GM18951 (cell line): ENCODE results near the gene PGBD5.

ENCODE experiments used
- POLR2A ChIP-seq: IDR thresholded peaks from 4 replicates; pipeline ENCODE4 v1.6.1; 2011; ENCODE audit warnings: mild to moderate bottlenecking; ENCODE audit not compliant: insufficient read length, insufficient read depth; ENCODE audit errors: extremely low read depth
- in situ Hi-C: fragments of 300-500 bp; cut with MboI; formaldehyde crosslinking; loops from one replicate; pipeline ENCODE4 v1.12.0; 2022; ENCODE audit warnings: low sequenced_read_pairs, mixed read lengths, inconsistent platforms; ENCODE audit not compliant: unreplicated experiment

PGBD5 gene

GRCh38 chr1:230333590-230334446 is 92.3 kb downstream of the PGBD5 start:
- in situ Hi-C loops = no loop called here
- no peak for TF ChIP-seq POLR2A

GRCh38 chr1:230332575-230333066 is 93.5 kb downstream of the PGBD5 start:
- TF ChIP-seq POLR2A = no peak
- in situ Hi-C loops = no loop called here

- TF ChIP-seq POLR2A = no peak
- in situ Hi-C loops = no loop called here
Measured at GRCh38 chr1:230332061-230332460, 94.1 kb downstream of the PGBD5 start.

- no peak for TF ChIP-seq POLR2A
- in situ Hi-C loops = no loop called here
Measured at GRCh38 chr1:230330157-230330556, 96.0 kb downstream of the PGBD5 start.

- in situ Hi-C loops = loop anchor here (10.0 kb wide), 1 partner anchor 664 kb away; no protein-coding TSS in a partner anchor
- TF ChIP-seq POLR2A = no peak
Measured at GRCh38 chr1:230328342-230329015, 97.7 kb downstream of the PGBD5 start.

- in situ Hi-C loops = loop anchor here (10.0 kb wide), 1 partner anchor 663 kb away; no protein-coding TSS in a partner anchor
- TF ChIP-seq POLR2A = no peak
Measured at GRCh38 chr1:230327892-230328284, 98.2 kb downstream of the PGBD5 start.

- in situ Hi-C loops = loop anchor here (10.0 kb wide), 1 partner anchor 662 kb away; no protein-coding TSS in a partner anchor
- TF ChIP-seq POLR2A = no peak
Measured at GRCh38 chr1:230326971-230327891, 98.9 kb downstream of the PGBD5 start.

GRCh38 chr1:230323686-230324085 is 102.4 kb downstream of the PGBD5 start:
- TF ChIP-seq POLR2A = no peak
- in situ Hi-C loops = loop anchor here (10.0 to 25.0 kb wide), 2 partner anchors 659 to 1061 kb away; partner anchors contain the start of gene RAB4A

GRCh38 chr1:230322967-230323547 is 103.1 kb downstream of the PGBD5 start:
- TF ChIP-seq POLR2A = no peak
- in situ Hi-C loops = loop anchor here (10.0 to 25.0 kb wide), 2 partner anchors 658 to 1061 kb away; partner anchors contain the start of gene RAB4A

GRCh38 chr1:230322421-230322756 is 103.7 kb downstream of the PGBD5 start:
- TF ChIP-seq POLR2A = no peak
- in situ Hi-C loops = loop anchor here (10.0 to 25.0 kb wide), 2 partner anchors 658 to 1060 kb away; partner anchors contain the start of gene RAB4A

- TF ChIP-seq POLR2A = no peak
- in situ Hi-C loops = loop anchor here (10.0 to 25.0 kb wide), 2 partner anchors 657 to 1060 kb away; partner anchors contain the start of gene RAB4A
Measured at GRCh38 chr1:230321741-230322420, 104.3 kb downstream of the PGBD5 start.

- in situ Hi-C loops = loop anchor here (10.0 to 25.0 kb wide), 2 partner anchors 657 to 1059 kb away; partner anchors contain the start of gene RAB4A
- TF ChIP-seq POLR2A = no peak
Measured at GRCh38 chr1:230321341-230321740, 104.8 kb downstream of the PGBD5 start.

- no peak for TF ChIP-seq POLR2A
- in situ Hi-C loops = loop anchor here (10.0 to 25.0 kb wide), 2 partner anchors 656 to 1059 kb away; partner anchors contain the start of gene RAB4A
Measured at GRCh38 chr1:230320804-230321203, 105.3 kb downstream of the PGBD5 start.
